ENCODE measurements around the gene ATOH8.
"Not testable (repeated sequence)": the region's sequence is repeated elsewhere in the genome, so short reads cannot be mapped to it uniquely, and the experiment has no call there.

Gene ATOH8

GRCh38 chr2:85710687-85711577 is 42.9 kb upstream of the ATOH8 start:
- Histone ChIP-seq H3K4me3 (ENCODE audit: low read depth in 1 of 2, low read length in 2 of 2) (no peak overlapping the region), H3K36me3 (ENCODE audit: control insufficient read depth in 1 of 2, insufficient read depth in 2 of 2, low read length in 2 of 2) (no peaks in the 10 kb centered on the region), H3K27me3 (ENCODE audit: control insufficient read depth in 1 of 2, insufficient read depth in 2 of 2, low read length in 2 of 2) (peaks cover 4% of the 10 kb centered on the region in 2 donors), H3K9ac (ENCODE audit: low read depth in 1 of 2, low read length in 2 of 2) (no peak overlapping the region), H3K4me1 (ENCODE audit: control insufficient read depth in 1 of 2, insufficient read depth in 2 of 2, low read length in 2 of 2) (peaks cover 26 to 33% of the 10 kb centered on the region in 2 donors), H3K9me3 (ENCODE audit: control insufficient read depth in 1 of 2, low read length in 2 of 2) (no peaks in the 10 kb centered on the region), H3K27ac (ENCODE audit: low read depth, low read length) (peak overlapping the region; percentile 65)

GRCh38 chr2:85711578-85712060 is 42.2 kb upstream of the ATOH8 start:
- Histone ChIP-seq H3K4me3 (ENCODE audit: low read depth in 1 of 2, low read length in 2 of 2) (no peak overlapping the region), H3K9me3 (ENCODE audit: control insufficient read depth in 1 of 2, low read length in 2 of 2) (no peaks in the 10 kb centered on the region), H3K27me3 (ENCODE audit: control insufficient read depth in 1 of 2, insufficient read depth in 2 of 2, low read length in 2 of 2) (peaks cover 4% of the 10 kb centered on the region in 2 donors), H3K27ac (ENCODE audit: low read depth, low read length) (peak overlapping the region; percentile 65), H3K9ac (ENCODE audit: low read depth in 1 of 2, low read length in 2 of 2) (no peak overlapping the region), H3K4me1 (ENCODE audit: control insufficient read depth in 1 of 2, insufficient read depth in 2 of 2, low read length in 2 of 2) (peaks cover 28 to 31% of the 10 kb centered on the region in 2 donors), H3K36me3 (ENCODE audit: control insufficient read depth in 1 of 2, insufficient read depth in 2 of 2, low read length in 2 of 2) (no peaks in the 10 kb centered on the region)

GRCh38 chr2:85712336-85712735 is 41.5 kb upstream of the ATOH8 start:
- H3K27ac ChIP-seq (ENCODE audit: low read depth, low read length), result no peak overlapping the region
- H3K36me3 ChIP-seq (ENCODE audit: control insufficient read depth in 1 of 2, insufficient read depth in 2 of 2, low read length in 2 of 2), result no peaks in the 10 kb centered on the region
- H3K4me3 ChIP-seq (ENCODE audit: low read depth in 1 of 2, low read length in 2 of 2), result no peak overlapping the region
- H3K9ac ChIP-seq (ENCODE audit: low read depth in 1 of 2, low read length in 2 of 2), result no peak overlapping the region
- H3K27me3 ChIP-seq (ENCODE audit: control insufficient read depth in 1 of 2, insufficient read depth in 2 of 2, low read length in 2 of 2), result peaks cover 4% of the 10 kb centered on the region in 2 donors
- H3K4me1 ChIP-seq (ENCODE audit: control insufficient read depth in 1 of 2, insufficient read depth in 2 of 2, low read length in 2 of 2), result peaks cover 29 to 31% of the 10 kb centered on the region in 2 donors
- no peaks in the 10 kb centered on the region for H3K9me3 ChIP-seq (ENCODE audit: control insufficient read depth in 1 of 2, low read length in 2 of 2)

- Histone ChIP-seq H3K9me3 (ENCODE audit: control insufficient read depth in 1 of 2, low read length in 2 of 2) (no peaks in the 10 kb centered on the region), H3K4me3 (ENCODE audit: low read depth in 1 of 2, low read length in 2 of 2) (no peak overlapping the region), H3K4me1 (ENCODE audit: control insufficient read depth in 1 of 2, insufficient read depth in 2 of 2, low read length in 2 of 2) (peaks cover 27 to 31% of the 10 kb centered on the region in 2 donors), H3K27me3 (ENCODE audit: control insufficient read depth in 1 of 2, insufficient read depth in 2 of 2, low read length in 2 of 2) (peaks cover under 1 to 4% of the 10 kb centered on the region in 2 donors), H3K9ac (ENCODE audit: low read depth in 1 of 2, low read length in 2 of 2) (no peak overlapping the region), H3K36me3 (ENCODE audit: control insufficient read depth in 1 of 2, insufficient read depth in 2 of 2, low read length in 2 of 2) (no peaks in the 10 kb centered on the region), H3K27ac (ENCODE audit: low read depth, low read length) (no peak overlapping the region)
Measured at GRCh38 chr2:85712849-85713612, 40.8 kb upstream of the ATOH8 start.

GRCh38 chr2:85713836-85714235 is 40.0 kb upstream of the ATOH8 start:
- Histone ChIP-seq H3K4me3 (ENCODE audit: low read depth in 1 of 2, low read length in 2 of 2) (no peak overlapping the region), H3K9me3 (ENCODE audit: control insufficient read depth in 1 of 2, low read length in 2 of 2) (no peaks in the 10 kb centered on the region), H3K36me3 (ENCODE audit: control insufficient read depth in 1 of 2, insufficient read depth in 2 of 2, low read length in 2 of 2) (no peaks in the 10 kb centered on the region), H3K27ac (ENCODE audit: low read depth, low read length) (no peak overlapping the region), H3K9ac (ENCODE audit: low read depth in 1 of 2, low read length in 2 of 2) (no peak overlapping the region), H3K27me3 (ENCODE audit: control insufficient read depth in 1 of 2, insufficient read depth in 2 of 2, low read length in 2 of 2) (peaks cover 0 to 4% of the 10 kb centered on the region in 2 donors), H3K4me1 (ENCODE audit: control insufficient read depth in 1 of 2, insufficient read depth in 2 of 2, low read length in 2 of 2) (peaks cover 27 to 31% of the 10 kb centered on the region in 2 donors)

- H3K27me3 ChIP-seq (ENCODE audit: control insufficient read depth in 1 of 2, insufficient read depth in 2 of 2, low read length in 2 of 2); H3K4me3 ChIP-seq (ENCODE audit: low read depth in 1 of 2, low read length in 2 of 2); H3K9ac ChIP-seq (ENCODE audit: low read depth in 1 of 2, low read length in 2 of 2); H3K36me3 ChIP-seq (ENCODE audit: control insufficient read depth in 1 of 2, insufficient read depth in 2 of 2, low read length in 2 of 2); H3K9me3 ChIP-seq (ENCODE audit: control insufficient read depth in 1 of 2, low read length in 2 of 2); H3K27ac ChIP-seq (ENCODE audit: low read depth, low read length): not testable (repeated sequence)
- peaks cover 27 to 30% of the 10 kb centered on the region in 2 donors for H3K4me1 ChIP-seq (ENCODE audit: control insufficient read depth in 1 of 2, insufficient read depth in 2 of 2, low read length in 2 of 2)
Measured at GRCh38 chr2:85714421-85714820, 39.4 kb upstream of the ATOH8 start.

- Histone ChIP-seq H3K4me3 (ENCODE audit: low read depth in 1 of 2, low read length in 2 of 2) (no peak overlapping the region), H3K9me3 (ENCODE audit: control insufficient read depth in 1 of 2, low read length in 2 of 2) (no peaks in the 10 kb centered on the region), H3K9ac (ENCODE audit: low read depth in 1 of 2, low read length in 2 of 2) (no peak overlapping the region), H3K36me3 (ENCODE audit: control insufficient read depth in 1 of 2, insufficient read depth in 2 of 2, low read length in 2 of 2) (no peaks in the 10 kb centered on the region), H3K27ac (ENCODE audit: low read depth, low read length) (no peak overlapping the region), H3K27me3 (ENCODE audit: control insufficient read depth in 1 of 2, insufficient read depth in 2 of 2, low read length in 2 of 2) (peaks cover 0 to 4% of the 10 kb centered on the region in 2 donors), H3K4me1 (ENCODE audit: control insufficient read depth in 1 of 2, insufficient read depth in 2 of 2, low read length in 2 of 2) (peaks cover 25 to 26% of the 10 kb centered on the region in 2 donors)
Measured at GRCh38 chr2:85714841-85715240, 39.0 kb upstream of the ATOH8 start.

- H3K36me3 ChIP-seq (ENCODE audit: control insufficient read depth in 1 of 2, insufficient read depth in 2 of 2, low read length in 2 of 2), result no peaks in the 10 kb centered on the region
- no peaks in the 10 kb centered on the region for H3K27me3 ChIP-seq (ENCODE audit: control insufficient read depth in 1 of 2, insufficient read depth in 2 of 2, low read length in 2 of 2)
- no peak overlapping the region for H3K9ac ChIP-seq (ENCODE audit: low read depth in 1 of 2, low read length in 2 of 2)
- H3K9me3 ChIP-seq (ENCODE audit: control insufficient read depth in 1 of 2, low read length in 2 of 2), result no peaks in the 10 kb centered on the region
- H3K4me3 ChIP-seq (ENCODE audit: low read depth in 1 of 2, low read length in 2 of 2), result no peak overlapping the region
- H3K27ac ChIP-seq (ENCODE audit: low read depth, low read length), result no peak overlapping the region
- peaks cover 13 to 14% of the 10 kb centered on the region in 2 donors for H3K4me1 ChIP-seq (ENCODE audit: control insufficient read depth in 1 of 2, insufficient read depth in 2 of 2, low read length in 2 of 2)
Measured at GRCh38 chr2:85716346-85716914, 37.4 kb upstream of the ATOH8 start.

GRCh38 chr2:85717308-85718008 is 36.3 kb upstream of the ATOH8 start:
- H3K27me3 ChIP-seq (ENCODE audit: control insufficient read depth in 1 of 2, insufficient read depth in 2 of 2, low read length in 2 of 2), result no peaks in the 10 kb centered on the region
- no peaks in the 10 kb centered on the region for H3K9me3 ChIP-seq (ENCODE audit: control insufficient read depth in 1 of 2, low read length in 2 of 2)
- H3K27ac ChIP-seq (ENCODE audit: low read depth, low read length), result no peak overlapping the region
- no peaks in the 10 kb centered on the region for H3K36me3 ChIP-seq (ENCODE audit: control insufficient read depth in 1 of 2, insufficient read depth in 2 of 2, low read length in 2 of 2)
- no peak overlapping the region for H3K9ac ChIP-seq (ENCODE audit: low read depth in 1 of 2, low read length in 2 of 2)
- H3K4me3 ChIP-seq (ENCODE audit: low read depth in 1 of 2, low read length in 2 of 2), result no peak overlapping the region
- H3K4me1 ChIP-seq (ENCODE audit: control insufficient read depth in 1 of 2, insufficient read depth in 2 of 2, low read length in 2 of 2), result peaks cover 8 to 10% of the 10 kb centered on the region in 2 donors

Measured in duodenal mucosa (tissue), 2 donors.